HCT116 (cell line): ENCODE results near the gene TEAD1. TPM values are rescaled to one million over a fixed set of nuclear protein-coding genes. Genes with fewer than 3 reads are reported as not detected.

Experiments
- ATAC-seq: fragments of 200-7000 bp; cut with Tn5 transposase; 2 replicates; pipeline ENCODE4 v1.9.1; 2020; ENCODE audit warnings: mild to moderate bottlenecking, moderate library complexity
- BruUV-seq: library from RNA; stranded (reverse); fragments of 400-500 nt; replicated peaks from 2 replicates; lab custom pipeline; 2021; lab: Mats Ljungman, UMichigan
- CTCF ChIA-PET: fragments of 300-600 bp; sonication (Branson Sonifier 250); formaldehyde crosslinking; loops from one replicate; lab custom pipeline; 2021; ENCODE audit warnings: antibody characterized with exemption; lab: Charles Lee
- POLR2A ChIA-PET: fragments of 300-600, 350-600 bp; sonication (Branson Sonifier 250); formaldehyde crosslinking; loops from one replicate; lab custom pipeline; 2021; ENCODE audit warnings: antibody characterized with exemption; lab: Charles Lee
- RAD21 ChIA-PET, 2 experiments: fragments of 300-600 bp; sonication (Branson Sonifier 250); formaldehyde crosslinking; loops; one replicate each; lab custom pipeline; 2023; ENCODE audit warnings: low total read pairs in 2 of 2; ENCODE audit not compliant: uncharacterized antibody in 2 of 2, unreplicated experiment in 2 of 2, low non-redundant PET in 1 of 2; lab: Charles Lee
- DNase-seq: peaks from one replicate; pipeline ENCODE4 v3.0.0-alpha.2; 2010; ENCODE audit warnings: low read depth, low spot score
- H2AFZ ChIP-seq: fragments of 200-600 bp; shearing (Covaris generic), sonication (generic); 2 replicates; pipeline ENCODE4 v1.6.1; 2017; ENCODE audit warnings: low read depth, mixed run types, mixed read lengths, antibody characterized with exemption, low read length; ENCODE audit not compliant: poor library complexity, severe bottlenecking
- H3K27ac ChIP-seq: 2 replicates; pipeline ENCODE4 v1.5.1; 2012; ENCODE audit warnings: low read depth, low read length
- H3K27me3 ChIP-seq: fragments of 200-600 bp; sonication (generic); 2 replicates; pipeline ENCODE4 v1.6.1; 2016; ENCODE audit warnings: mixed run types, low read length, mixed read lengths; ENCODE audit not compliant: insufficient read depth
- H3K36me3 ChIP-seq, 2 experiments: fragments of 200-500 bp in 1 of 2; fragments of 200-600 bp in 1 of 2; sonication (Bioruptor generic) in 1 of 2; sonication (generic) in 1 of 2; 2 replicates each; pipeline versions ENCODE4 v1.5.1 to v1.6.1; 2014 to 2016; ENCODE audit warnings: low read length in 2 of 2, inconsistent platforms in 1 of 2, mixed read lengths in 1 of 2, mixed run types in 1 of 2; ENCODE audit not compliant: insufficient read depth in 2 of 2, control insufficient read depth in 1 of 2
- H3K4me1 ChIP-seq, 2 experiments: fragments of 200-600 bp in 1 of 2; sonication (generic) in 1 of 2; 2 replicates each; pipeline versions ENCODE4 v1.5.1 to v1.6.1; 2012 to 2017; ENCODE audit warnings: low read length in 2 of 2, inconsistent platforms in 1 of 2, mild to moderate bottlenecking in 1 of 2, mixed read lengths in 1 of 2, mixed run types in 1 of 2, moderate library complexity in 1 of 2; ENCODE audit not compliant: insufficient read depth in 2 of 2, control insufficient read depth in 1 of 2
- H3K4me2 ChIP-seq: fragments of 200-600 bp; sonication (generic); 2 replicates; pipeline ENCODE4 v1.6.1; 2017; ENCODE audit warnings: mixed run types, low read length, mixed read lengths
- H3K4me3 ChIP-seq, 2 experiments: fragments of 200-600 bp in 1 of 2; sonication (generic) in 1 of 2; replicated peaks in 1 of 2; 2 replicates each; pipeline ENCODE4 v1.5.1; 2011 to 2016; ENCODE audit warnings: low read length in 2 of 2, control low read depth in 1 of 2, low read depth in 1 of 2, mild to moderate bottlenecking in 1 of 2, mixed read lengths in 1 of 2, mixed run types in 1 of 2
- H3K79me2 ChIP-seq: fragments of 200-600 bp; sonication (generic); 2 replicates; pipeline ENCODE4 v1.6.1; 2017; ENCODE audit warnings: mild to moderate bottlenecking, mixed run types, low read length, moderate library complexity, mixed read lengths; ENCODE audit not compliant: insufficient read depth
- H3K9ac ChIP-seq: fragments of 200-600 bp; sonication (generic); 2 replicates; pipeline ENCODE4 v1.6.1; 2016; ENCODE audit warnings: low read length, mixed read lengths
- H3K9me2 ChIP-seq: fragments of 200-600 bp; sonication (generic), shearing (Covaris generic); 2 replicates; pipeline ENCODE4 v1.6.1; 2017; ENCODE audit warnings: mixed run types, mild to moderate bottlenecking, moderate library complexity; ENCODE audit not compliant: insufficient read depth
- H3K9me3 ChIP-seq, 2 experiments: fragments of 200-500 bp in 1 of 2; fragments of 200-600 bp in 1 of 2; sonication (Bioruptor generic) in 1 of 2; sonication (generic) in 1 of 2; 2 replicates each; pipeline ENCODE4 v1.6.1; 2014 to 2017; ENCODE audit warnings: low read length in 2 of 2, mixed read lengths in 2 of 2, inconsistent platforms in 1 of 2, low read depth in 1 of 2, mild to moderate bottlenecking in 1 of 2, mixed run types in 1 of 2, moderate library complexity in 1 of 2; ENCODE audit not compliant: control insufficient read depth in 1 of 2, insufficient read depth in 1 of 2
- H4K20me1 ChIP-seq: fragments of 200-600 bp; sonication (generic), shearing (Covaris generic); 2 replicates; pipeline ENCODE4 v1.6.1; 2017; ENCODE audit warnings: mixed run types, mild to moderate bottlenecking, moderate library complexity; ENCODE audit not compliant: insufficient read depth
- CBX3 ChIP-seq: IDR thresholded peaks from 2 replicates; pipeline ENCODE4 v1.6.1; 2012; ENCODE audit warnings: low read depth
- CTCF ChIP-seq, 3 experiments: fragments of 200-600 bp in 1 of 3; sonication (generic) in 1 of 3; IDR thresholded peaks in 2 of 3; conservative IDR thresholded peaks in 1 of 3; 2 replicates each; pipeline ENCODE4 v1.5.1; 2012 to 2017; ENCODE audit warnings: low read depth in 2 of 3, low read length in 2 of 3, antibody characterized with exemption in 1 of 3, borderline replicate concordance in 1 of 3, control low read depth in 1 of 3, mild to moderate bottlenecking in 1 of 3, mixed read lengths in 1 of 3, mixed run types in 1 of 3, moderate library complexity in 1 of 3; ENCODE audit not compliant: insufficient read depth in 1 of 3
- EGR1 ChIP-seq: IDR thresholded peaks from 2 replicates; pipeline ENCODE4 v1.6.1; 2012; ENCODE audit warnings: low read depth
- ELF1 ChIP-seq: IDR thresholded peaks from 2 replicates; pipeline ENCODE4 v1.6.1; 2012; ENCODE audit warnings: low read depth, borderline replicate concordance
- EZH2 ChIP-seq: fragments of 200-600 bp; sonication (generic); IDR thresholded peaks from 2 replicates; pipeline ENCODE4 v1.6.1; 2017; ENCODE audit warnings: antibody characterized with exemption, mixed run types
- EZH2phosphoT487 ChIP-seq: fragments of 200-600 bp; IDR thresholded peaks from 2 replicates; pipeline ENCODE4 v1.6.1; 2018; ENCODE audit warnings: antibody characterized with exemption, borderline replicate concordance
- JUND ChIP-seq: IDR thresholded peaks from 2 replicates; pipeline ENCODE4 v1.6.1; 2012
- MAX ChIP-seq: IDR thresholded peaks from 2 replicates; pipeline ENCODE4 v1.6.1; 2012
- POLR2AphosphoS5 ChIP-seq: IDR thresholded peaks from 2 replicates; pipeline ENCODE4 v1.6.1; 2011; ENCODE audit warnings: mild to moderate bottlenecking, low read depth, low read length, moderate library complexity
- REST ChIP-seq: IDR thresholded peaks from 2 replicates; pipeline ENCODE4 v1.6.1; 2012; ENCODE audit warnings: low read depth
- SIN3A ChIP-seq: IDR thresholded peaks from 2 replicates; pipeline ENCODE4 v1.6.1; 2012; ENCODE audit warnings: low read depth
- SP1 ChIP-seq: IDR thresholded peaks from 2 replicates; pipeline ENCODE4 v1.6.1; 2012; ENCODE audit warnings: low read depth
- SRF ChIP-seq: IDR thresholded peaks from 2 replicates; pipeline ENCODE4 v1.6.1; 2012; ENCODE audit warnings: low read depth
- TCF7L2 ChIP-seq: IDR thresholded peaks from 2 replicates; pipeline ENCODE4 v1.7.0; 2011; ENCODE audit warnings: borderline replicate concordance, inconsistent platforms; ENCODE audit not compliant: insufficient read depth, insufficient read length; ENCODE audit errors: extremely low read depth
- ZNF274 ChIP-seq: fragments of 200-500 bp; sonication (Bioruptor generic); IDR thresholded peaks from 2 replicates; pipeline ENCODE4 v1.6.1; 2014; ENCODE audit warnings: mild to moderate bottlenecking, low read depth, low read length, inconsistent platforms
- intact Hi-C: fragments of 100-400 bp; cut with micrococcal nuclease; formaldehyde crosslinking; loops from 2 replicates; pipeline ENCODE4 v1.10.0; 2022
- total RNA-seq: library from RNA; stranded (reverse); gene quantifications from one replicate; pipeline ENCODE4 v1.2.1, GENCODE V29; 2021; ENCODE audit not compliant: unreplicated experiment

TEAD1 gene
- total RNA-seq, 1 experiment from 2014 or later, result 103 TPM

- ChIA-PET CTCF (no interaction called here), POLR2A (no interaction called here), RAD21 (no interaction called here)
- H3K9me3 ChIP-seq, result no peaks in the 10 kb centered on the region
- H4K20me1 ChIP-seq, result no peaks in the 10 kb centered on the region
- ATAC-seq (no peak), DNase-seq (no peak)
- H3K79me2 ChIP-seq, result peaks cover 24% of the 10 kb centered on the region
- no peak overlapping the region for H3K9ac ChIP-seq
- H3K9me2 ChIP-seq, result no peaks in the 10 kb centered on the region
- no peak for TF ChIP-seq SRF
- TF ChIP-seq ELF1, result no peak
- no peak for TF ChIP-seq EGR1
- TF ChIP-seq MAX, result no peak
- no peak for TF ChIP-seq JUND
- TF ChIP-seq POLR2AphosphoS5, result no peak
- TF ChIP-seq REST, result no peak
- no peak for TF ChIP-seq EZH2
- no peak for TF ChIP-seq SP1
- no peak for TF ChIP-seq EZH2phosphoT487
- no peak for TF ChIP-seq ZNF274
- no peak for TF ChIP-seq SIN3A
- no peak for TF ChIP-seq TCF7L2
- TF ChIP-seq CBX3, result no peak
- no peak for TF ChIP-seq CTCF (IDR thresholded peaks at IDR 0.05 in 2 of 3, conservative IDR thresholded peaks at IDR 0.05 in 1 of 3; ENCODE audit: borderline replicate concordance in 1 of 3, insufficient read depth in 1 of 3, low read depth in 2 of 3, low read length in 2 of 3)
- H3K27me3 ChIP-seq, result no peaks in the 10 kb centered on the region
- no peaks in the 10 kb centered on the region for H3K36me3 ChIP-seq
- H3K4me2 ChIP-seq, result no peak overlapping the region
- H3K4me3 ChIP-seq, result no peak overlapping the region
- peaks cover 2 to 9% of the 10 kb centered on the region in 2 experiments; a peak in 2 of 4 replicates for H3K4me1 ChIP-seq
- H2AFZ ChIP-seq, result no peak overlapping the region
- no peak overlapping the region for H3K27ac ChIP-seq
- BruUV-seq, result no TSS peak
- intact Hi-C loops, result no loop called here
These were observed 179.6 kb downstream of the TEAD1 start for GRCh38 chr11:12853652-12854296.
